Measurements from ENCODE around the gene TRUB2.

Gene TRUB2

GRCh38 chr9:128266868-128267590 is 55.2 kb downstream of the TRUB2 start:
- H3K4me3 ChIP-seq (ENCODE audit: insufficient read depth, low read length, poor library complexity, severe bottlenecking), result no peak overlapping the region
- H3K27ac ChIP-seq (ENCODE audit: low read depth, low read length), result no peak overlapping the region
- H3K36me3 ChIP-seq (ENCODE audit: low read length), result no peaks in the 10 kb centered on the region
- no peaks in the 10 kb centered on the region for H3K79me2 ChIP-seq (ENCODE audit: insufficient read depth, low read length)
- no peak overlapping the region for H3K4me2 ChIP-seq (ENCODE audit: low read depth, low read length, poor library complexity, severe bottlenecking)
- TF ChIP-seq EZH2phosphoT487 (conservative IDR thresholded peaks at IDR 0.05; ENCODE audit: low read length) (no peak), CTCF (IDR thresholded peaks at IDR 0.05; ENCODE audit: insufficient read depth, low read length, poor library complexity, severe bottlenecking) (no peak)
- no peak overlapping the region for H3K9ac ChIP-seq (ENCODE audit: low read length)
- no peak overlapping the region for H2AFZ ChIP-seq (ENCODE audit: low read depth, low read length, severe bottlenecking)
- H3K9me2 ChIP-seq (replicated peaks; ENCODE audit: insufficient read depth, low read length), result no peaks in the 10 kb centered on the region
- no peaks in the 10 kb centered on the region for H3K9me3 ChIP-seq (ENCODE audit: insufficient read depth, low read length)
- no peaks in the 10 kb centered on the region for H3K27me3 ChIP-seq (ENCODE audit: low read length)
- H4K20me1 ChIP-seq (ENCODE audit: low read depth, low read length), result no peaks in the 10 kb centered on the region
- no peaks in the 10 kb centered on the region for H3F3A ChIP-seq (ENCODE audit: insufficient read depth)

GRCh38 chr9:128265348-128265847 is 56.8 kb downstream of the TRUB2 start:
- H3K9ac ChIP-seq (ENCODE audit: low read length), result no peak overlapping the region
- TF ChIP-seq CTCF (IDR thresholded peaks at IDR 0.05; ENCODE audit: insufficient read depth, low read length, poor library complexity, severe bottlenecking) (no peak), EZH2phosphoT487 (conservative IDR thresholded peaks at IDR 0.05; ENCODE audit: low read length) (no peak)

GRCh38 chr9:128262687-128263086 is 59.6 kb downstream of the TRUB2 start:
- Histone ChIP-seq H3K79me2 (ENCODE audit: insufficient read depth, low read length) (no peaks in the 10 kb centered on the region), H3F3A (ENCODE audit: insufficient read depth) (no peaks in the 10 kb centered on the region), H3K27me3 (ENCODE audit: low read length) (no peaks in the 10 kb centered on the region), H3K36me3 (ENCODE audit: low read length) (no peaks in the 10 kb centered on the region), H2AFZ (ENCODE audit: low read depth, low read length, severe bottlenecking) (no peak overlapping the region), H3K9me2 (replicated peaks; ENCODE audit: insufficient read depth, low read length) (no peaks in the 10 kb centered on the region), H3K9ac (ENCODE audit: low read length) (no peak overlapping the region), H3K4me3 (ENCODE audit: insufficient read depth, low read length, poor library complexity, severe bottlenecking) (no peak overlapping the region), H3K27ac (ENCODE audit: low read depth, low read length) (no peak overlapping the region), H3K4me2 (ENCODE audit: low read depth, low read length, poor library complexity, severe bottlenecking) (no peak overlapping the region), H3K9me3 (ENCODE audit: insufficient read depth, low read length) (no peaks in the 10 kb centered on the region), H4K20me1 (ENCODE audit: low read depth, low read length) (no peaks in the 10 kb centered on the region)
- TF ChIP-seq CTCF (IDR thresholded peaks at IDR 0.05; ENCODE audit: insufficient read depth, low read length, poor library complexity, severe bottlenecking) (no peak), EZH2phosphoT487 (conservative IDR thresholded peaks at IDR 0.05; ENCODE audit: low read length) (no peak)

More at GRCh38 chr9:128265348-128265847, 56.8 kb downstream of the TRUB2 start:
- no peaks in the 10 kb centered on the region for H3K27me3 ChIP-seq (ENCODE audit: low read length)
- H3F3A ChIP-seq (ENCODE audit: insufficient read depth), result no peaks in the 10 kb centered on the region
- no peak overlapping the region for H3K27ac ChIP-seq (ENCODE audit: low read depth, low read length)
- H3K9me2 ChIP-seq (replicated peaks; ENCODE audit: insufficient read depth, low read length), result no peaks in the 10 kb centered on the region
- no peaks in the 10 kb centered on the region for H3K9me3 ChIP-seq (ENCODE audit: insufficient read depth, low read length)
- H3K4me2 ChIP-seq (ENCODE audit: low read depth, low read length, poor library complexity, severe bottlenecking), result no peak overlapping the region
- no peak overlapping the region for H2AFZ ChIP-seq (ENCODE audit: low read depth, low read length, severe bottlenecking)
- H3K79me2 ChIP-seq (ENCODE audit: insufficient read depth, low read length), result no peaks in the 10 kb centered on the region
- H4K20me1 ChIP-seq (ENCODE audit: low read depth, low read length), result no peaks in the 10 kb centered on the region
- H3K4me3 ChIP-seq (ENCODE audit: insufficient read depth, low read length, poor library complexity, severe bottlenecking), result no peak overlapping the region
- no peaks in the 10 kb centered on the region for H3K36me3 ChIP-seq (ENCODE audit: low read length)
